Stomach (tissue), 4 donors: ENCODE results near the gene TMEM88.

ENCODE experiments used
- CTCF ChIP-seq, 7 experiments: fragments of 450-650 bp in 4 of 7; fragments of 200-600 bp in 3 of 7; sonication (generic) in 3 of 7; IDR thresholded peaks; one replicate each; pipeline ENCODE4 v1.5.1; 2016 to 2019; ENCODE audit warnings: antibody characterized with exemption in 7 of 7, control low read depth in 2 of 7, mild to moderate bottlenecking in 1 of 7
- POLR2A ChIP-seq, 4 donors: fragments of 450-650 bp; IDR thresholded peaks; one replicate each; pipeline ENCODE4 v1.6.1; 2016; ENCODE audit warnings: antibody characterized with exemption in 4 of 4, control low read depth in 2 of 4, mild to moderate bottlenecking in 1 of 4, moderate library complexity in 1 of 4

GRCh38 chr17:7839190-7839875 is 15.5 kb upstream of the TMEM88 start:
- TF ChIP-seq POLR2A (IDR thresholded peaks at IDR 0.05) (no peak), CTCF (IDR thresholded peaks at IDR 0.05) (no peak)
